Measurements from ENCODE around the gene TUBB2B.
A peak's percentile ranks its signal among the peaks of the same experiment; 100 is the strongest.
"Not testable (repeated sequence)": the region's sequence is repeated elsewhere in the genome, so short reads cannot be mapped to it uniquely, and the experiment has no call there.

Gene TUBB2B

DNA sequence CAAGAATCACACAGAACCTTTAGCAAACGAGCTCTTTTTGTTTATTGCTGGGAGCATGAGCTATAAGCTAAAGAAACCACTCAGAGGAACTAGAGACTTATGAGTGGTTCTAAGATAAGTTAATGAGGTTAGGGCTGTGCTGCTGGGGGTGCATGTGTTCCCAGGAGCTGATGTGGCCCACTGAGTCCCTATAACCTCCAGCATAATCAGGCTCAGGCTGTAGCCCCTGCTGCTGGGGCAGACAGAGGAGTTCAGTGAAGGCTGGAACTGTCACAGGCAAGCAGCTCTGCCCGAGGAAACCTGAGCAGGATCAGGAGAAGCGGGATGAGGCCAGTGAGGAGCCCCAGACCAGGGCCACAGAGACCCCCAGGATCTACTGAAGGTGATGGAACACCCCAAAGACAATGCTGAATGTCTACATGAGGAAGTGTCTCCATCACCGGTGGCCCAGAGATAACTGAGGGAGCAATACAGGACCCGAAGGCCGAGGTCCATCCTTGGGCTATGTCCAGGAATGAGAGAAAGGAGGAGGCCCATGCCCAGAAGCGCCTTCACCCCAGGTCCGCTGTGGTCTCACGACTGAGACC is 17.3 kb downstream of the TUBB2B start:
- no peak for DNase-seq (ENCODE audit: low spot score)

DNA sequence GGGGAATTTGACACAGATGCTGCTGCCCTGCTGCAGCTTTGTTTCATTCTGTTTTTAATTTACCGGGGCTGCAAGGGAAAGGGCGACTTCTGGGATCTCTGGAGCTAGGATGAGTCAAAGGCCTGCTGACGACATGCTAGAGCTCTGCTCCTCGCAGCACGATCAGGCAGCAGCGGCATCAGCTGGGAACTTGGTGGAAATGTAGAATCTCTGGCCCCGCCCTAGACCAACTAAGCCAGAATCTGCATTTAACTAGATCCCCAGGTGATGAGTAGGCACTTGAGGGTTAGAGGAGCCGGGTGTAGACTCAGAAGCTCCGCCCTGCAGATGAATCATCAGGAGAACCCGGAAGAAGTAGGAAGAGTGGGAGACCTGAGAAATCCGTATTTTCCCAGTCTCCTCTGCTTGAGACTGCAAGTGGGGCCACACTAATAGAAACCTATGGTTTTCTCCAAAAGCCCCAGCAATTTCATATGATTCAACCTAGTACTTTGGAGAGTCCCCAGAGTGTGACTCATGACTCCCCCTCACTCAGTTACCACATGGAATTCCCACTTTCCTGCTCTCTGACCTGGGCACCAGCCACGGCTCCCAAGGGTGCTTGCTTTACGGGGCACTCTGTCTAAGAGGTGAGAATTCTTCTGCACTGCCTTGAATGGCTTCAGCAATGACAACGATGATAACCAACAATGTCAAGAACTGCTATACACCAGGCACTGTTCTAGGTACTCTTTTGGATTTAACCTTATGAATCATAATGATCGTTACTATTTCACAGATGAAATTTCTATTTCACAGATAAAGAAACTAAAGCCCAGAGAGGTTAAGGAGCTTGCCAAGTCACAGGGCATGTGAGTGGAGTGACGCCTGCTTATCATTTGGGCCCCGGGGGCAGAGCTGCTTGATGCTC is 18.1 kb downstream of the TUBB2B start:
- peak; percentile 79 for DNase-seq (ENCODE audit: low spot score)

DNA sequence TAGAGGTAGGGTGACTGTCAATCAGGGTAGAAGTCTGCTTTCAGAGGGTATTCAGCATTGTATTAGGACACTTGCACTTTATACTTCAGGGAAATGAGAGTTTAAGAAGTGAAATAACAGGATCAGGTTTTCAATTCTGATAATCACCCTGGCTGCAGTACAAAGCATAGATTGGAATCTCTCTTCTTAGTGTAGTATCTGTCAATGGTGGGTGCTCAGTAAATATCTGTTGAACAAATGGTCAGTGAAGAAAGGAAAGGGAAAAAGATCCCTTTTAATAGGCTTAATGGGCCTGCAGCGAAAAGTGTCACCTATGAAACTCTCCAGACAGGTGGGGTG is 18.7 kb downstream of the TUBB2B start:
- DNase-seq (ENCODE audit: low spot score) = no peak

DNA sequence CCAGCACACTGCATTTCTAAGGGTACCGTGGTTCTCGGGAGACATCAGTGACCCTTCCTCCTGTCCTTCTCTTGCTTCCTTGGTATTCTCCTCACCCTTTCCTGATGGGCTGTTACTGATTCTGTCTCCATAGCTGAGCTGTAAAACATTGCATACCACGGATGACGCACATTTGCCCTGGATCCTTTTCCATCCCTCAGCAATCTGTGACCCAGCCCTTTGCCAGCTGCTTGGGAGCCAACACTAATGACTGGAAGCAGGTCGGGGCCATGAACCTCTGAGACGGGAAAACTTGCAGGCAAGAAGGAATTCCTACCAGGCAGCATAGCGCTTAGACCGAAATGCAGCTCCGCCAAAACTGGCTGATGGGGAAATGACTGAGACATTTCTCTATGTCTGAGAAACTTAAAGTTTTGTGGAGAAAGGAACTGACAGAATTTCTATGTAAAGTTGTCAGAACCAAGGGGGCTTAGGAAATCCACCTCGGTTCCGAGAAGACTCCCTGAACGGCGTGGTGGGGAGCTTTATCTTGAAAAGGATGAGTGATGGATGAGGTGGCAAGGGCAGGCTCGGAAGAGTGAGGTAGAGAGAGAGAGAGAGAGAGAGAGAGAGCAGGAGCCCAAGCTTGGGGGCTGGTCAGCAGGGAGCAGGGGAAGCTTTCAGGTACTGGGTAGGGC is 19.2 kb downstream of the TUBB2B start:
- DNase-seq (ENCODE audit: low spot score) = no peak

DNA sequence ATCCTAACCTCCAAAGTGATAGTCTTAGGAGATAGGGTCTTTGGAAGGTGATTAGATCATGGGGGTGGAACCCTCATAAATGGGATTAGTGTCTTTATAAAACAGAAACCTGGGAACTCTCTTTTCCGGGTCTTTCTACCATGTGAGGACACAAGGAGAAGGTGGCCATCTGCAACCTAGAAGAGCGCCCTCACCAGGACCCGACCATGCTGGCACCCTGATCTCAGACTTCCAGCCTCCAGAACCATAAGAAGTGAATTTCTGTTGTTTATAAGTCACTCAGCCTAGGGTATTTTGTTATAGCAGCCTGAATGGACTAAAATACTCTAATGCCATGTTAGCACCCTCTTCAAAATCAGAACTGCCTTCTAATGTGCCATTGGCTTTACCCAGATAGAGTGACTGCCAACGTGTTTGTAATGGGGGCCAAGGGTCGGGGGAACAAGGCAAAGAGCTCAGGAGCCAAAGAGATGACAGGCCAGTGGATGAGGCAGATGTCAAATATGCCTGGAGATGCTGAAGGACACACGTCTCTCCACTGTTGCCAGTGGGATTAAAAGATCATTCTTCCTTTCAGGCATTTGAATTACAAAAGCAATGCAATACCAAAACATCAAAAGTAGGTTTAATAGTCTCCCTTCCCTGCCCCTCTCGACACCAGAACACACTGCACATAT is 21.0 kb downstream of the TUBB2B start:
- DNase-seq (ENCODE audit: low spot score) = no peak

DNA sequence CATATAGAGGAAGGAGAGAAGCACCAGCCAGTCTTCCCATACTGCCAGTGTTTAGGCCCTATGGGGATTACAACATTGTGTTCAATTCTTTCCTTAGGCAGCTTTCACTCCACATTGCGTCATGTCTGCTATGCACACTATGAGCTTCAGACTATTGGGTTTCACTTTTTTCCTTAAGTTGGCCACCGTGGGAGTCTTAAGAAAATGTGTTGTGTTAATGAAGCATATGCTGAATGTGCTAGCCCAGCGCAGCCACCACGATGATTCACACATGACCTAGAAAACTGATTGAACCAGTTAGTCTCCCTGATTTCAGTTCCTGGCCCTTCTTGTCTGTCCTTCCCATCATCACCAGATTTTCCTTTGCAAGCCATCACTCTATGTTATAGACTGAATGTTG is 21.5 kb downstream of the TUBB2B start:
- no peak for DNase-seq (ENCODE audit: low spot score)

DNA sequence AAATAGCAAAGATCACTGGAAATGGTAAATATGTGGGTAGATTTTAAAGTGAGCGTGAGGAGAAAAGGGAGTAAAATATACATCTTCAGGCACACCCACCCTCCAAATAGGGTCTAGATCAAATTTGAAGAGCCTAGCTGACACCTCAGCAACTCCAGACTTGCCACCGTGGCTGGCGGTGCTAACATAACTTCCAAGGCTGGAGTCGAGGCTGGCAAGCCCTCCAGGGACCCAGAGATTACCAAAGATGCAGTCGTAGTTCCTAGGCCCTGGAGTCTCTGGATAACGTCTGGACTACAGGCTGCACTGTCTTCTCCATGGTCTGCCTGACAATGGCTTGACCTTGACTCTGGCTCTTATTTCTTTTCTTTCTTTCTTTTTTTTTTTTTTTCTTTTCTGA is 22.5 kb downstream of the TUBB2B start:
- DNase-seq (ENCODE audit: low spot score) = no peak

DNA sequence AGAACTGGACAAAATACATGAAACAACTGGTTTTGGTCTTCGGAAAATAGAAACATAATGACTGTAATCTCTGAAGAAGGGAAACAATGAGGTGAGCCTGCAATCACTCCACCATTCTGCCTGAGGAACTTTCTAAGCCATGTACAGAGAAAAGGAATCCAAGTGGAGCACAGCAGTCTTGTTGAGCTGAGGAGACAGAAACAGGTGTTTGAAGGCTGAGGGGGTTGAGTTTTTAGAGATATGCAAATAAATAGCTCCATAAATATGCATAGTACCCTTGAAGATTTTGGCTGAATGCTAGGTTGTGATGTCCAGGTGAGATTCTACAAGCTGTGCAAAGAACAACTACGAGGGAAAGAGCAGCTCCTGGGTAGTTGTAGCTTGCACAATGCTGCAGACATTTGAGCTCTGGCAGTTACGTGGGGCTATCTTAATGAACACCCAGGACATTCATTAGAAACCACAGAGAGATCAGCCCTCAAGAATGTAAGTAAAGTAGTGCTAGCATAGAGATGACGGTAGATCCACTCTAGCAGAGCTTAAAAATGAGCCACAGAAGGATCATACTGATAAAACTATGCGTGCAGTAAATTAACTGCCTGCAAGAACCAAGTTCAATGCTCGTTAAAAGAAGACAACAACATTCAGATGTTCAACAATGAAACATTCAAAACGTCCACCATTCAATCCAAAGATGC is 24.3 kb downstream of the TUBB2B start:
- no peak for DNase-seq (ENCODE audit: low spot score)

DNA sequence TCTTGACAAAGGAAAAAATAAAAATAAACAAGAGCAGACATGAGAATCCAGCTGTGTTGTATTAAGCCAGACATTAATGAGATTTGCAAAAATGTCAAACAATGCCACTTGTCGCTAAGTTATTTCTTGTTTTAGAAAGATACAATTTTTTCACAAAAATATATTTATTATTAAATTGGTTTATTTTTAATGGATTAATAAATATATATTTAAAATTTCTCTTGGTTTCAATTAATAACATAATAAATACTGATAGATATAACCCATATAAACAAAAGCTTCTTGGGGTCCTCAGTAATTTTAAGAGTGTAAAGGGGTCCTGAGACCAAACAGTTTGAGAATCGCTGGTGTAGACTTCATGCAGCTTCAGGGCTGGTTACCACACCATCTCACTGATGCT is 26.1 kb downstream of the TUBB2B start:
- DNase-seq (ENCODE audit: low spot score) = no peak

DNA sequence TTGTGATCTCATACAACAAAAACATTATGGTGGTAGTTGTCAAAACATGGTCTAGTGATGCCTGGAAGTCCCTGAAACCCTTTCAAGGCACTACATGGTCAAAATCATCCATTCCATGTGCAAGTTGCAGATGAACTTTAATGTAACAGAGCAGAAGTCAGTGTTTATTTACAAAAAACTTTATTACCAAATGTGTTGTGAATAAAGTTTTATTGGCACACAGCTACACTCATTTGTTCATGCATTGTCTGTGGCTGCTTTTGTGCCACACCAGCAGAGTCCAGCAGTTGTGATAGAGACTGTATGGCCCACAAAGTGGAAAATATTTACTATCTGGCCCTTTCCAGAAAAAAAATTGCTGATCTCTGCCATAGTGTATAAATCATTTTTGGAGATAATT is 26.8 kb downstream of the TUBB2B start:
- no peak for DNase-seq (ENCODE audit: low spot score)

DNA sequence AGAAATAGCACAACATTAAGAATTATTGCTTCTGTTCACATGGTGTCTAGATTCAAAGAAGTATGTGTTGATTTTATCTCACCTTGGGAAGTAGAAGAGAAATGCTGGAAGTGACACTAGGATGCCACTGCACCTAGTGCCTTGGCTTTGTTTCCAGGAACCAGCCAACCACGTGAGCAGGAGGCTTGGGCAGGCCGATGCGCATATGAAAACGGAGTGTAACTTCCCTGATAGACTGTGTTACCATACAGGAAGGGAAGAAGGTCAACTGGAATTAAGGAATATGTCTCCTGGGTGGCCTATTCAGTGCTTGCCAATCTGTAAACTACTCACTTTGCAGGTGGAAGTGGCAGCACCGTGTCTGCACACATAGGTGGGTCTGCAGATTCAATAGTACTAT is 28.1 kb downstream of the TUBB2B start:
- no peak for DNase-seq (ENCODE audit: low spot score)

DNA sequence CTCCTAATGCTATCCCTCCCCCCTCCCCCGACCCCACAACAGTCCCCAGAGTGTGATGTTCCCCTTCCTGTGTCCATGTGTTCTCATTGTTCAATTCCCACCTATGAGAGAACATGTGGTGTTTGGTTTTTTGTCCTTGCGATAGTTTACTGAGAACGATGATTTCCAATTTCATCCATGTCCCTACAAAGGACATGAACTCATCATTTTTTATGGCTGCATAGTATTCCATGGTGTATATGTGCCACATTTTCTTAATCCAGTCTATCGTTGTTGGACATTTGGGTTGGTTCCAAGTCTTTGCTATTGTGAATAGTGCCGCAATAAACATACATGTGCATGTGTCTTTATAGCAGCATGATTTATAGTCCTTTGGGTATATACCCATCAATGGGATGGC is 29.7 kb downstream of the TUBB2B start:
- not testable (repeated sequence) for DNase-seq (ENCODE audit: low spot score)

DNA sequence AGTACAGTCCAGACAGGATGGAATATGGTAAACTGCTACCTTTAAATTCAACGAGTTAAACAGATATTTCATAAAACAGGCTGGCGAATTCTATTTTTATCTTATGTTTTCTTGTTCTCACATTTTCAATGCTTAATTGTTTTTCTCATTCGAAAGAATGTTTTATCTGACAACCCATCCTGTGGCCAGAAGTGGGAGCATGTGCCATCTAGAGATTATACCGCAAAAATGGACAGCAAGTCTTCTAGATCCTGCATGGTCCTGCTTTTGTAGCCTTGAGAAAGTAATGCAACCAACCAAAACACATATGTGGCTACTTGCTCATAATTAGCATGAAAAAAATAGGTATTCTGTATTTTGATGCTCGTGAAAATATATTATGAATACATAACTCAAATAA is 30.7 kb downstream of the TUBB2B start:
- DNase-seq (ENCODE audit: low spot score) = no peak

DNA sequence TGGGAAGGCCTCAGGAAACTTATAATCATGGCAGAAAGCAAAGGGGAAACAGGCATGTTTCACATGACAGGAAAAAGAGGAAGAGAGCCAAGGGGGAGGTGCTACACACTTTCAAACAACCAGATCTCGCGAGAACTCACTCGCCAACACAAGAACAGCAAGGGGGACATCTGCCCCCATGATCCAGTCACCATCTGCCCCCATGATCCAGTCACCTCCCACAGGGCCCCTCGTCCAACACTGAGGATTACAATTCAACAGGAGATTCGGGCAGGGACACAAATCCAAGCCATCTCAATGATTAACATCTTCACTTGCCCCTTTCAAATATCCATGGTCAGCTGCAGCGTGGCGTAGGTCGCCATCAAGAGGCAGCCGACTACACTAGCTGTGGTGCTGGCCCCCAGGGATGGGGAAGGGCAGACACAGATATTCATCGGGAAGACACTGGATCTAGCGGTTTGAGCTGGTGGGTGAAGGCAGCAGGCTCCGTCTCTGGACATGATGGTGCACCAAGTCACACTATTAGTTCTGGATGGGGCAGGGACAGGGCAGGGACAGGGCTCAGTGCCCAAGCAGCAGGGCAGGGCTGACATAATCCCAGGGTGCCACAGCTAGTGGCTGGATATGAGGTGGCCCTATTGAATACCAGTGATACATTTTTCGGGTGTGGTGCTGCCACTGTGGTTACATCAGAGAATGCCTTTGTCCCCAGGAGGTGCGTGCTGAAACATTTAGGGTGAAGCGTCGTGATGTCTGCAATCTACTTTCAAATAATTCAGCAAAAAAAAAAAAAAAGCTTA is 31.6 kb downstream of the TUBB2B start:
- DNase-seq (ENCODE audit: low spot score) = peak; percentile 99

DNA sequence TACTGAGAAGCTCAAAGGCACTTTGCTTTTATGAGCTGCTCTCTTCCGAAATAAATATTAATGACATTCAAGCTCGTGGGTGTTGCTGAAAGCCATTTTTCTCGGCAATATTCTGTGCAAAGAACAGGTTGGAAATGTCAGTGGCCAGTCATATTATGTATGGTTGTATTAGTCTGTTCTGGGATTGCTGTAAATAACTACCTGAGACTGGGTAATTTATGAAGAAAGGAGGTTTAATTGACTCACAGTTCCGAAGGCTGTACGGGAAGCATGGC is 32.1 kb downstream of the TUBB2B start:
- no peak for DNase-seq (ENCODE audit: low spot score)

DNA sequence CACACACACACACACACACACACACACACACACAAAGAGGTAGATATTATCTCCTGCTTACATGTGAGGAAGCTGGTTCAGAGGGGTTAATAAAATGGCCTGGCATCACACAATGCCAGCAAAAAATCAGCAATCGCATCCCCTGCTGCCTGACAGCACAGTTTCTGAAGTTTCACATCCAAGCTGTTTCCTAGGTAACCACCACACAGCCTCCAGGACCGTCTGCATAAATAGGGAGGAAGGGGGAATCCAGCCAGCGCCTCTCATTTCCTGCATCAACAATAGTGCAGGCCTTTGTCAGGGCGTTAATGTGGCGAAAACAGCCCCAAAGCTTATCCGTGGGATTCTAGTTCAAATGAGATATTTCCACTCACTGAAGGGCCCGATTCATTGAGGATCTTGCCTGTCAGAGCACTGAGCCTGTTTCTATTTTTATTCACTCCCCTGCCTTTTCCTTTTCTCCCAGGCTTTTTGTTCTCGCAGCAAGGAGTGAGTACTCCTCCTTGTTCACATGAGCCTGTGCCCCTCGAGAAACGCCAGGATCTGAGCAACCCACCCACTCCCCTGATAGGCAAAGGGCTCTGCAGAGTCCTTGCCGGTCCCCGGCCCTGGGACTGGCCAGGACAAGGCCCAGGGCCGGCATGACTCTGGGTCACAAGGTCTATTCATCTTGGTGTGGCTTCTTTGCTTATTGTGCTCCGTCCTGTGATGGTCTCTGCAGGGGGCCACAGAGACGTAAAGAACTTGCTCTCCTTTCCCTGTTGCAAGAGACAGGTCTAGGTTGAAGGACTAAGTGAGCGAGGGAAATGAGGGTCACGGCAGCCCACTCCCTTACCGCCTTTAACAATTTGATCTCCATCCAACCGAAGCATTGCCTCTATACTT is 32.7 kb downstream of the TUBB2B start:
- DNase-seq (ENCODE audit: low spot score) = peak; percentile 45

DNA sequence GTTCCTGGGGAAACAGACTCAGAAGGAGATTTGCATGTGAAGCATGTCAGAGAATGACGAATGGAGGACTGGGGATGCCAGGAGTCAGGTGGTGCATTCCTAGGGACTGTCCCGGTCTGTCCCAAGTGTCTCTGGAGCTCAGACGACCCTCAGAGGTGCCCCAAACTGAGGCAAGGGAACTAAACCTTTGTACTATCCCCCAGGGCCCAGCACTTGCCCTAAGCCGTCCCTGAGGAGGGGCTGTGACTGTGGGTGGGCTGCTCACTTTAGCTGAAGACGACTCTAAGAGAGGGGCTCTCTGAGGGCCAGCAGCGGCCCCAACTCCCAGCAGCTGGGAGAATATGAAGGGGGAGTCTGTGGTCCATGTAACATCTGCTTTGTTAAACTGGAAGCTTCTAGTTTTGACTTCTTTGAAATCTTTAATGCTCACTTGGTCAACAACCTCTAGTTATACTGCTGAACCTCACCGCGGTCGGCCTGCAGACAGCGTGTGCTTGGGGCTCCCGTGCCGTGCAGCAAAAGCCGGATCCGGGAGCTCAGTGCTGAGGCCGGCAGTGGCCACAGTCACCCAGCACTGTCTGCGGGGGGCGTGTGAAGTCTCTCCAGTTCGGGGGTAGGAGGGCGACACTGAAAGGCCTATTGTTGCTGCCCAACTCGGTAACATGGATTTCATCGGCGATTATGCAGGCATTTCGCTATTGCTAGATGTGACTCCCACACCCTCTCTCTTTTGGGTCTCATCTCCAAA is 34.2 kb downstream of the TUBB2B start:
- no peak for DNase-seq (ENCODE audit: low spot score)

DNA sequence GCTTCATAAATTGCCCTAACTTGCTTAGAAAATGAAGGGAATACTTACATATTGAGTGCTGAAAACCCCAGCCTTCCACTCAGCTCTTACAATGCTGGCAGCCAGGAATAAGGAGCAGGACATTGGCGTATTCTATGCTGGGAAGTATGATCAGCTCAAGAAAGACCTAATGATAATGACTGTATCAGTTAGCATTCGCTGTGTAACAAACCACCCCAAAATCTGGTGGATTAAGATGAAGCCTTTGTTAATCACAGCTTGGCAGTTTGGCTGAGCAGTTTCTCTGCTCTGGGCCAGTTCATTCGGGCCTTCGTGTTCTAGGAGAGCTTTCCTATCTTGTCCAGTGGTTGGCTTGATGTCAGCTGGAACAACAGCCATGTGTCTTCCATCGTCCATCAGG is 36.7 kb downstream of the TUBB2B start:
- no peak for DNase-seq (ENCODE audit: low spot score)

DNA sequence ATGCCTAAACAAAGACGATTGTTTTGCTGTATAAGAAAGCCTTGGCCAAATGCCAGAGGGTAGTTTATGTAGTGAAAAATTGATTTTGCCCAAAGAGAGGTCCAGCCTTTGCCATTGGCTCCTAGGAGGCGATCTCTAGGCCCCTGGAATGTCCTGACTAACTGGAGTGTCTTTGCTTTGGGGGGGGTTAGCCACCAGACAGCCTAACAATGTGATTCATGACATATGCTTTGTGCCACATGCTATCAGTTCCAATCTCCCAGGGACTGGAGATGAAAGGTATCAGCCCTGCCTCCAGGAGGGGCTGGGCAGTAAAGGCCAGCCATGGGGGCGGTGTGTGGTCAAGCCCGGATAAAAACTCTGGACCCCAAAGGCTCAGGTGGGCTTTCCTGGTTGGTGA is 37.4 kb downstream of the TUBB2B start:
- DNase-seq (ENCODE audit: low spot score) = no peak

All from SK-N-DZ (cell line).